ENCODE results near the gene KIRREL1. TPM values are rescaled to one million over a fixed set of nuclear protein-coding genes. Genes with fewer than 3 reads are reported as not detected.

The KIRREL1 gene
- total RNA-seq, 1 donor from 2014 or later = 166 TPM

DNA sequence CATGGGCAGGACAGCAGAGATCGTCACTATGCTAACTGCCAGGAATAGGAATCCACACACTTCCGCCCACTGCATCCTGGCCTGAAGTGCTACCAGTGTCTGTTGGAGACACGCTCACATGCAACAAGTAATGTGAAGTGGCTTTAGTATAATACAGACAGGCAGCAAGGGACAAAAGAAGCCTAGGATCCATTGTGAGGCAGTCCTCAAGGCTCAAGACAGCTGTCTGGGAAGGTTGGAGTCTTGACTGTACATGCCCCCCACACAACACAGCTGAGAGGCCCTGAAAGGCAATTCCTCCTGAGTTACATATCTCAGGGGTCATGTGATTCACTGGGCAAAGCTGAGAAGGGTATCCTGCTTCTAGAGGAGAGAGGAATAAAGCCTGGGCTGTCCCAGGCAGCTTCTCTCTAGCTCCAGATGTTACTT lies 147.3 kb downstream of the KIRREL1 start:
- no peaks in the 10 kb centered on the region for H3K9me3 Mint-ChIP-seq (ENCODE audit: low read depth)
- no peaks in the 10 kb centered on the region for H3K36me3 Mint-ChIP-seq (ENCODE audit: low read depth)
- no peak overlapping the region for H3K4me3 Mint-ChIP-seq (ENCODE audit: unreplicated experiment)
- H3K4me1 Mint-ChIP-seq (ENCODE audit: low read depth) = peaks cover 9% of the 10 kb centered on the region
- H3K27me3 Mint-ChIP-seq (ENCODE audit: low read depth) = no peaks in the 10 kb centered on the region
- no peak for DNase-seq (ENCODE audit: low spot score)
- H3K27ac Mint-ChIP-seq (ENCODE audit: unreplicated experiment) = no peak overlapping the region
- TF ChIP-seq, protein P1, sequence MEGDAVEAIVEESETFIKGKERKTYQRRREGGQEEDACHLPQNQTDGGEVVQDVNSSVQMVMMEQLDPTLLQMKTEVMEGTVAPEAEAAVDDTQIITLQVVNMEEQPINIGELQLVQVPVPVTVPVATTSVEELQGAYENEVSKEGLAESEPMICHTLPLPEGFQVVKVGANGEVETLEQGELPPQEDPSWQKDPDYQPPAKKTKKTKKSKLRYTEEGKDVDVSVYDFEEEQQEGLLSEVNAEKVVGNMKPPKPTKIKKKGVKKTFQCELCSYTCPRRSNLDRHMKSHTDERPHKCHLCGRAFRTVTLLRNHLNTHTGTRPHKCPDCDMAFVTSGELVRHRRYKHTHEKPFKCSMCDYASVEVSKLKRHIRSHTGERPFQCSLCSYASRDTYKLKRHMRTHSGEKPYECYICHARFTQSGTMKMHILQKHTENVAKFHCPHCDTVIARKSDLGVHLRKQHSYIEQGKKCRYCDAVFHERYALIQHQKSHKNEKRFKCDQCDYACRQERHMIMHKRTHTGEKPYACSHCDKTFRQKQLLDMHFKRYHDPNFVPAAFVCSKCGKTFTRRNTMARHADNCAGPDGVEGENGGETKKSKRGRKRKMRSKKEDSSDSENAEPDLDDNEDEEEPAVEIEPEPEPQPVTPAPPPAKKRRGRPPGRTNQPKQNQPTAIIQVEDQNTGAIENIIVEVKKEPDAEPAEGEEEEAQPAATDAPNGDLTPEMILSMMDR (IDR thresholded peaks at IDR 0.05) = no peak

DNA sequence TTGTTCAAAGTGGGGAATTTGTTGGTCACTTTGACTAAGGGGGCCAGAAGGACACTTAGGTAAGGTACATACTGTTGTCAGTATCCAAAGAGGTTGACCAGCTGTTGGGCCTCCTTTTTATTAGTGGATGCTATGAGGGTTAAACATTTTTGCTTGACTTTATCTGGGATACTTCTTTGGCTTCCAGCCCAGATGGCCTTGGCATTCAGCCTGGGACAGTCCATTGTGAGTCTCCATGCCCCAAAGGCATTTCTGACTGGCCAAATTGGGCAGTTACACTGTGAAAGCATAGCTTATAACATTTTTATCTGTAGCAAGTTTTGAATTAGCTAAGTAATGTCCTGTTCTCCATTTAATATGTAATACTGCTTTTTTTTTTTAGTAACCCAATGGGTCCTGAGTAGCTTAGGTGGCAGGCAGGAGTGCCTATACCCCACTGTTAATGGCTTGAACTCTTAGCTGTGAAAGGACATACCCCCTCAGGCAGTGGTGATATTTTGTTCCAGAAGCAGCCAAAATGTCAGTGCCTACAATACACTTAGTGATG lies 151.8 kb downstream of the KIRREL1 start:
- H3K27me3 Mint-ChIP-seq (ENCODE audit: low read depth) = peaks cover 3% of the 10 kb centered on the region
- peaks cover 31% of the 10 kb centered on the region for H3K4me1 Mint-ChIP-seq (ENCODE audit: low read depth)
- no peak overlapping the region for H3K4me3 Mint-ChIP-seq (ENCODE audit: unreplicated experiment)
- peaks cover 3% of the 10 kb centered on the region for H3K9me3 Mint-ChIP-seq (ENCODE audit: low read depth)
- TF ChIP-seq, protein P1 (IDR thresholded peaks at IDR 0.05) = no peak
- H3K36me3 Mint-ChIP-seq (ENCODE audit: low read depth) = no peaks in the 10 kb centered on the region
- DNase-seq (ENCODE audit: low spot score) = no peak
- peak overlapping the region; percentile 27 for H3K27ac Mint-ChIP-seq (ENCODE audit: unreplicated experiment)

DNA sequence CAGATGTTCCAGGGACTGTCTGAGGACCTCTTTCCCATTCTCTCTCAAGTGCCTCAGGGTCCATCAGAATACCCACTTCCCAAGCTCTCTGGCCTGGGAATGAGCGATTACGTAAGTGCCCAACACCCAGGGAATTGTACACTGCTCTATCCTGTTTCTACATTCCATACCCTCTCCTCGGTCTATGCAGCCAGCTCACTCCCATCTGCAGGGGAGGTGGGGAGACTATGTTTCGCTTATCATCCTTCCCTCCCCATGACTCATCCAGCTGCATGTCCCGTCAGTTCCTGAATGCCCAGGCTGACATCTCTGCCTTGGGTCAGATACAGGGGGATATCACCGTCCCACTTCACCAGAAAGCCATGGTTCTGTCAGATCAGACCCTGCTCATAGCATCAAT lies 152.7 kb downstream of the KIRREL1 start:
- no peak for DNase-seq (ENCODE audit: low spot score)
- Mint-ChIP-seq H3K4me1 (ENCODE audit: low read depth) (peaks cover 33% of the 10 kb centered on the region), H3K27ac (ENCODE audit: unreplicated experiment) (peak overlapping the region; percentile 2), H3K4me3 (ENCODE audit: unreplicated experiment) (no peak overlapping the region), H3K27me3 (ENCODE audit: low read depth) (peaks cover 3% of the 10 kb centered on the region), H3K9me3 (ENCODE audit: low read depth) (peaks cover 5% of the 10 kb centered on the region), H3K36me3 (ENCODE audit: low read depth) (no peaks in the 10 kb centered on the region)
- TF ChIP-seq, protein P1 (IDR thresholded peaks at IDR 0.05) = no peak

DNA sequence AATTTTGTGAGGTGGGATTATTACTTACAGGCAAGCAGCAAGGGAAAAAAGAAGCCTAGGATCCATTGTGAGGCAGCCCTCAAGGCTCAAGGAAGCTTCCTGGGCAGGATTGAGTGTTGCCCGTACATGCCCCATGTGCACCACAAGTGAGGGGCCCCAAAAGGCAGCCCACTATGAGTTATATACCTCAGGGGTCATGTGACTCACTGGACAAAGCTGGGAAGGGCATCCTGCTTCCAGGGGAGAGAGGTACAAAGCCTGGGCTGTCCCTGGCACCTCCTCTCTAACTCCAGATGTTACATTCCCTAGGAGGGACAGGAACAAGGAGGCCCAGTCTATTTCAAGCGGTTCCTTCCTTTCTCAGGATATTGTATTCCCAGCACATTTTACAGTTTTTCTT lies 153.3 kb downstream of the KIRREL1 start:
- H3K27ac Mint-ChIP-seq (ENCODE audit: unreplicated experiment) = no peak overlapping the region
- peaks cover 3% of the 10 kb centered on the region for H3K27me3 Mint-ChIP-seq (ENCODE audit: low read depth)
- peaks cover 5% of the 10 kb centered on the region for H3K9me3 Mint-ChIP-seq (ENCODE audit: low read depth)
- no peak for DNase-seq (ENCODE audit: low spot score)
- H3K36me3 Mint-ChIP-seq (ENCODE audit: low read depth) = no peaks in the 10 kb centered on the region
- H3K4me3 Mint-ChIP-seq (ENCODE audit: unreplicated experiment) = no peak overlapping the region
- TF ChIP-seq, protein P1 (IDR thresholded peaks at IDR 0.05) = no peak
- H3K4me1 Mint-ChIP-seq (ENCODE audit: low read depth) = peaks cover 33% of the 10 kb centered on the region

DNA sequence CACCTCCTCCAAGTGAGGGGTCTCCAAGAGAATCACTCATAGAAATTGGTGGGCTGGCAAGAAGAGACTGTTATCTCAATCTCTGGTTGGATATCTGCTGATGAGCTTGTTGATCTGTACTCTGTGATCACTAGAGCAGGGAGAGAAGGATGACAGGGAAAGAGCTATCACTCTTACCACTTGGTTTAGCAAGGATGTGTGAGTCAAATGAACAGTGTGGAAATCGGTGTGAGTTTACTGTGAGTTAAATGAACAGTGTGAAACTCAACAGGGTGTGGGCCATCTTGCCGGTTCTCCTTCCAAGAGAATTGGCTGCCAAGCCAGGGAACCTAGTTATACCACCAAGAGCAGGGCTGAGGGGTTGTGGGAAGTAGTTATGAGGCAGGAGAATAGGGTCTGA lies 154.0 kb downstream of the KIRREL1 start:
- H3K27ac Mint-ChIP-seq (ENCODE audit: unreplicated experiment) = no peak overlapping the region
- peaks cover 33% of the 10 kb centered on the region for H3K4me1 Mint-ChIP-seq (ENCODE audit: low read depth)
- H3K36me3 Mint-ChIP-seq (ENCODE audit: low read depth) = no peaks in the 10 kb centered on the region
- peaks cover 5% of the 10 kb centered on the region for H3K27me3 Mint-ChIP-seq (ENCODE audit: low read depth)
- H3K4me3 Mint-ChIP-seq (ENCODE audit: unreplicated experiment) = no peak overlapping the region
- peaks cover 5% of the 10 kb centered on the region for H3K9me3 Mint-ChIP-seq (ENCODE audit: low read depth)
- TF ChIP-seq, protein P1 (IDR thresholded peaks at IDR 0.05) = no peak
- no peak for DNase-seq (ENCODE audit: low spot score)
